Astrocyte of the spinal cord (primary cell): ENCODE measurements around the gene RPL41.
A peak's percentile ranks its signal among the peaks of the same experiment; 100 is the strongest.
"Not testable (repeated sequence)": the region's sequence is repeated elsewhere in the genome, so short reads cannot be mapped to it uniquely, and the experiment has no call there.

Experiments
- DNase-seq: peaks from one replicate; pipeline ENCODE4 v3.0.0; 2011; ENCODE audit warnings: low read depth, low spot score
- H3K4me3 ChIP-seq: 2 replicates; pipeline ENCODE4 v1.5.1; 2011; ENCODE audit warnings: low read depth, mild to moderate bottlenecking, low read length, moderate library complexity
- in situ Hi-C: cut with HindIII; loops from 2 replicates; pipeline ENCODE4 v1.10.0; 2017; ENCODE audit warnings: low sequenced_read_pairs
- TF ChIP-seq, protein P1 (sequence below): IDR thresholded peaks from 2 replicates; pipeline ENCODE4 v1.5.1; 2012; ENCODE audit warnings: low read depth, mild to moderate bottlenecking, low read length, inconsistent platforms

The RPL41 gene

GRCh38 chr12:56153678-56154065, 37.2 kb downstream of the RPL41 start:
- in situ Hi-C loops = no loop called here
- peak overlapping the region; percentile 74 for H3K4me3 ChIP-seq
- no peak for DNase-seq
- TF ChIP-seq, protein P1, sequence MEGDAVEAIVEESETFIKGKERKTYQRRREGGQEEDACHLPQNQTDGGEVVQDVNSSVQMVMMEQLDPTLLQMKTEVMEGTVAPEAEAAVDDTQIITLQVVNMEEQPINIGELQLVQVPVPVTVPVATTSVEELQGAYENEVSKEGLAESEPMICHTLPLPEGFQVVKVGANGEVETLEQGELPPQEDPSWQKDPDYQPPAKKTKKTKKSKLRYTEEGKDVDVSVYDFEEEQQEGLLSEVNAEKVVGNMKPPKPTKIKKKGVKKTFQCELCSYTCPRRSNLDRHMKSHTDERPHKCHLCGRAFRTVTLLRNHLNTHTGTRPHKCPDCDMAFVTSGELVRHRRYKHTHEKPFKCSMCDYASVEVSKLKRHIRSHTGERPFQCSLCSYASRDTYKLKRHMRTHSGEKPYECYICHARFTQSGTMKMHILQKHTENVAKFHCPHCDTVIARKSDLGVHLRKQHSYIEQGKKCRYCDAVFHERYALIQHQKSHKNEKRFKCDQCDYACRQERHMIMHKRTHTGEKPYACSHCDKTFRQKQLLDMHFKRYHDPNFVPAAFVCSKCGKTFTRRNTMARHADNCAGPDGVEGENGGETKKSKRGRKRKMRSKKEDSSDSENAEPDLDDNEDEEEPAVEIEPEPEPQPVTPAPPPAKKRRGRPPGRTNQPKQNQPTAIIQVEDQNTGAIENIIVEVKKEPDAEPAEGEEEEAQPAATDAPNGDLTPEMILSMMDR = no peak

DNA sequence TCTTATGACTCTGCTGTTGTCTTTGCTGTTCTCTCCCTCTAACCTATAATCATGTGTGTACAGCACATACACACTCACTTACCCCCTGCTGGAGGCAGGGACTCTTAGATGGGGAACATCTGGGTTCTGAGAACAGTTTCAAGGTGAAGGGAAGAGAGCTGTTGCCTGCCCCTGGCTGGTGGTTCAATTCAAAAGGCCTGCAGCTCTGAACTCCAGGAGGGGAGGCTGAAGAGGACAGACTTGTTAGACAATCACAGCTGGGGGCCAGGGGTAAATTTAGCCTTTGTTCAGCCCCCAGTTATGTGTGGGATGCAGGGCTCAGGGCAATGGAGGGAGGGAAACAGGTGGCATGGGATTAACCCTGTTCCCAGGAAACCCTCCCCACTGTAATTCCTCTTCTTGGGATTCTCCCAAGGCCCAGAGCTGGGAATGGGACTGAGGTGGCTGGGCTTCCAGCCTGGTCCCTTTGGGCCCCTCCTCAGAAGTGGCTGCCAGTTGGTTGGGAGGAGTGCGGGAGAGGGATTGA, 37.9 kb downstream of the RPL41 start:
- H3K4me3 ChIP-seq = no peak overlapping the region
- TF ChIP-seq, protein P1 = no peak
- in situ Hi-C loops = no loop called here
- no peak for DNase-seq

DNA sequence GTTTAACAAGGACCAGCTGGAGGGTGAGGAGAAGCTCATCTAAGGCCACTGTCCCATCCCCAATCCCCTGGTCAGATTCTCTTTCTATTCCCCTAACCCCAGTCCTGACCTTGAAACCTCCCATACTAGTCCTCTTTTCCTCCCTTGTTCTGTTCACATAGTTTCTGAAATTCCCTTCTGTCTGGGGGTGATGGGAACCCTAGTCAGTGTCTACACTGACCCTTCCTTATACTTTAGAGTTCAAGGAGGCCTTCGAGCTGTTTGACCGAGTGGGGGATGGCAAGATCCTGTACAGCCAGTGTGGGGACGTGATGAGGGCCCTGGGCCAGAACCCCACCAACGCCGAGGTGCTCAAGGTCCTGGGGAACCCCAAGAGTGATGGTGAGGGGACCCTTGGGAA, 38.4 kb downstream of the RPL41 start:
- H3K4me3 ChIP-seq = no peak overlapping the region
- TF ChIP-seq, protein P1 = no peak
- in situ Hi-C loops = no loop called here
- DNase-seq = no peak

DNA sequence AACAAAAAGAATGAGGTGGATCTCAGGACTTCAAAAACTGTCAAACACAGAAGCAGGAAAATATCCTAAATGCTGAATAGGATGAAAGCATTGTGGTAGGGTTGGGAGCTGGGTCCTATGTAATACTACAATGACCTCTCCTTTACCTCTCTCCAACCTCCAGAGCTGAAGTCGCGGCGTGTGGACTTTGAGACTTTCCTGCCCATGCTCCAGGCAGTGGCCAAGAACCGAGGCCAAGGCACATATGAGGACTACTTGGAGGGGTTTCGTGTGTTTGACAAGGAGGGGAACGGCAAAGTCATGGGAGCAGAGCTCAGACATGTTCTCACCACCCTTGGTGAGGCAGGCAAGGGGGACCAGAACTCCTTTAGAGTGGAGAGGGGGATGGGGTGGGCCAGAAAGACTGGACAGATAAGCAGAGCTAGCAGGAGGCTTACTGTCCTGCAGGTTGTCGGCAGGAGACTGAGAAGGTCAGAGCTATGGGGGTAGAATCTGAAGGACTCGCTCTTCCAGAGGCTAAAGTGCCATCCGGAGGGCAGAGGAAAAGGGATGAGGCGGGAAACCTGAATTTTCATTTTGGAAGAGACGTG, 38.9 kb downstream of the RPL41 start:
- in situ Hi-C loops = no loop called here
- TF ChIP-seq, protein P1 = no peak
- no peak overlapping the region for H3K4me3 ChIP-seq
- DNase-seq = no peak

DNA sequence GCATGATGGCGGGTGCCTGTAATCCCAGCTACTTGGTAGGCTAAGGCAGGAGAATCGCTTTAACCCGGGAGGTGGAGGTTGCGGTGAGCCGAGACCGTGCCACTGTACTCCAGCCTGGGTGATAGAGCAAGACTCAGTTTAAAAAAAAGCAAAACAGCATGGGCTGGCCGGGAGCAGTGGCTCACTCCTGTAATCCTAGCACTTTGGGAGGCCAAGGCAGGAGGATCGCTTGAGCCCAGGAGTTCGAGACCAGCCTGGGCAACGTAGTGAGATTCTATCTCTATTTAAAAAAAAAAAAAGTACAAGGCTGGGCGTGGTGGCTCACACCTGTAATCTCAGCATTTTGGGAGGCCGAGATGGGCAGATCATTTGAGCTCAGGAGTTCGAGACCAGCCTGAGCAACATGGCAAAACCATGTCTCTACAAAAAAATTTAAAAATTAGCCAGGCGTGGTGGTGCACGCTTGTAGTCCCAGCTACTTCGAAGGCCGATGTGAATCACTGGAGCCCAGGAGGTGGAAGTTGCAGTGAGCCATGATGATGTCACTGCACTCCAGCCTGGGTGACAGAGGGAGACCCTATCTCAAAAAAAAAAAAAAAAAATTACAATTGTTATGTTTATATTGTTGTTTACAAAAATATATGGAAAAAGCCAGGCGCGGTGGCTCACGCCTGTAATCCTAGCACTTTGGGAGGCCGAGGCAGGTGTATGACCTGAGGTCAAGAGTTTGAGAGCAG, 40.2 kb downstream of the RPL41 start:
- peak overlapping the region; percentile 83 for H3K4me3 ChIP-seq
- DNase-seq, in situ Hi-C loops: not testable (repeated sequence)

GRCh38 chr12:56157201-56158028, 41.0 kb downstream of the RPL41 start:
- in situ Hi-C loops = no loop called here
- peak; percentile 88 for DNase-seq

More at GRCh38 chr12:56157201-56158028, 41.0 kb downstream of the RPL41 start:
- H3K4me3 ChIP-seq = peak overlapping the region; percentile 83
- TF ChIP-seq, protein P1 = peak; percentile 72
